ENCODE results near the gene ZKSCAN4.
A peak's percentile ranks its signal among the peaks of the same experiment; 100 is the strongest.

The ZKSCAN4 gene

DNA sequence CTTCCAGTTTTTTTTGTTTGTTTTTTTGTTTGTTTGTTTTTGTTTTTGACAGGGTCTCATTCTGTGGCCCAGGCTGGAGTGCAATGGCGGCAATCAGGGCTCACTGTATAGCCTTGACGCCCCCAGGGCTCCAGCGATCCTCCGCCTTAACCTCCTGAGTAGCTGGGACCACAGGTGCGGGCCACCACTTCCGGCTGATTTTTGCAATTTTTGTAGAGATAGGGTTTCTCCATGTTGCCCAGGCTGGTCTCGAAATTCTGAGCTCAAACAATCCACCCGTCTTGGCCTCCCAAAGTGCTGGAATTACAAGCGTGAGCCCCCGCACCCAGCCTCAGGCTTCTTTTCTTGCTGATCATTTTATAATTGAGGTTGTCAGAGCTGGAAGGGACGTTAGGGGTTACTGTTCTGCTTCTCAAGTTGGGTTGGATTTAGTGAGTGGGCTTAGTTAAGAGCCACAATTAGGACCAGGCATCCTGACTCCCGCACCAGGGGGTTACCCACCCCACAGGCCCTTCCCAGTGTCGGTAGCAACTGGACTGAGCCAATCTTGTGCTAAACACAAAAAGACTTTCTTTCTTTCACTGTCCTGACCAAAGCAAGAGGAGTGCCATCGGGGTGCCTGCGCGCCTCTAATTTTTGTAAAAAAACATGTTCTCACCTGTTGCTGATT lies 40.1 kb downstream of the ZKSCAN4 start:
- no peak for DNase-seq (ENCODE audit: low read depth)
- TF ChIP-seq, protein P1, sequence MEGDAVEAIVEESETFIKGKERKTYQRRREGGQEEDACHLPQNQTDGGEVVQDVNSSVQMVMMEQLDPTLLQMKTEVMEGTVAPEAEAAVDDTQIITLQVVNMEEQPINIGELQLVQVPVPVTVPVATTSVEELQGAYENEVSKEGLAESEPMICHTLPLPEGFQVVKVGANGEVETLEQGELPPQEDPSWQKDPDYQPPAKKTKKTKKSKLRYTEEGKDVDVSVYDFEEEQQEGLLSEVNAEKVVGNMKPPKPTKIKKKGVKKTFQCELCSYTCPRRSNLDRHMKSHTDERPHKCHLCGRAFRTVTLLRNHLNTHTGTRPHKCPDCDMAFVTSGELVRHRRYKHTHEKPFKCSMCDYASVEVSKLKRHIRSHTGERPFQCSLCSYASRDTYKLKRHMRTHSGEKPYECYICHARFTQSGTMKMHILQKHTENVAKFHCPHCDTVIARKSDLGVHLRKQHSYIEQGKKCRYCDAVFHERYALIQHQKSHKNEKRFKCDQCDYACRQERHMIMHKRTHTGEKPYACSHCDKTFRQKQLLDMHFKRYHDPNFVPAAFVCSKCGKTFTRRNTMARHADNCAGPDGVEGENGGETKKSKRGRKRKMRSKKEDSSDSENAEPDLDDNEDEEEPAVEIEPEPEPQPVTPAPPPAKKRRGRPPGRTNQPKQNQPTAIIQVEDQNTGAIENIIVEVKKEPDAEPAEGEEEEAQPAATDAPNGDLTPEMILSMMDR (conservative IDR thresholded peaks at IDR 0.05; ENCODE audit: control insufficient read depth, insufficient read depth, low read depth, low read length), result no peak
- peak overlapping the region; percentile 70 for H3K4me3 ChIP-seq (ENCODE audit: control insufficient read depth, low read depth, low read length)

DNA sequence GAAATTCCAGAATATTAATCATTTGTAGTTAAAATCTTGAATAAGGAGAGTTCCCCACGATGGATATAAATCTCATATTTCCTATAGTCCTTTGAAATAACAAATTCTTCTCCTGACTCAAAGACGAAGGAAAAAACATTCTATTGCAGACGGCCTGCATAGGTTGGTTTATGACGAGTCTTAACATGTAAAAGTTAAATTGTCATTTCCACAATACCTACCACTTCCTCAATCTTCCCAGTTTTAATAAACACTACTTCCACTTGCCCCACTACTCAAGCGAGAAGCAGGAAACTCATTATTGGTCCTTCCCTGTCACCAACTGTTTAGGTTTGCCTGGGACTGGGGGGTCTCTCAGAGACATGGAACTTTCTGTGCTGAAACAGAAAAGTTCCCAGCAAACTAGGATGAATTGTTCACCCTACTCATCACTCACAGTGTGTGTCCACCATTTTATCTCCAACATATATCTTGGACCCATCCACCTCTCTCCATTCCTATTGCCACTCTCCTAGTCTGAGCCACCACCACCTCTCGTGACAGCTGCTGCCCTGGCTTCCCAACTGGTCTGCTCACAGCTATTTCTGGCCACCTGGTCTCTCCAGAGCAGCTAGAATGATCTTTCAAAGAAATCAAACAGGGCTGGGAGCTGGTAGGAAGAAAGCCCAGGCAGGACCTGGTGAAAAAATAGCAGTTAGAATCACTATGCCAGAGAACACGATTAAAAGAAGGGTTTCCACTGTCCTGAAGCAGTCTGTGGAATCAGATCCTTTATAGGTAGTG lies 42.1 kb downstream of the ZKSCAN4 start:
- DNase-seq (ENCODE audit: low read depth), result no peak
- TF ChIP-seq, protein P1 (conservative IDR thresholded peaks at IDR 0.05; ENCODE audit: control insufficient read depth, insufficient read depth, low read depth, low read length), result no peak
- H3K4me3 ChIP-seq (ENCODE audit: control insufficient read depth, low read depth, low read length), result no peak overlapping the region

- peak overlapping the region; percentile 29 for H3K4me3 ChIP-seq (ENCODE audit: control insufficient read depth, low read depth, low read length)
- TF ChIP-seq, protein P1 (conservative IDR thresholded peaks at IDR 0.05; ENCODE audit: control insufficient read depth, insufficient read depth, low read depth, low read length), result no peak
- no peak for DNase-seq (ENCODE audit: low read depth)
Observed at GRCh38 chr6:28208111-28208659, 43.9 kb downstream of the ZKSCAN4 start.

- DNase-seq (ENCODE audit: low read depth), result peak; percentile 28
- H3K4me3 ChIP-seq (ENCODE audit: control insufficient read depth, low read depth, low read length), result peak overlapping the region; percentile 29
- TF ChIP-seq, protein P1 (conservative IDR thresholded peaks at IDR 0.05; ENCODE audit: control insufficient read depth, insufficient read depth, low read depth, low read length), result no peak
Observed at GRCh38 chr6:28207510-28208110, 44.5 kb downstream of the ZKSCAN4 start.

- DNase-seq (ENCODE audit: low read depth), result no peak
Observed at GRCh38 chr6:28206928-28207509, 45.0 kb downstream of the ZKSCAN4 start.

GRCh38 chr6:28206527-28206926 lies 45.5 kb downstream of the ZKSCAN4 start:
- no peak for DNase-seq (ENCODE audit: low read depth)
- TF ChIP-seq, protein P1 (conservative IDR thresholded peaks at IDR 0.05; ENCODE audit: control insufficient read depth, insufficient read depth, low read depth, low read length), result no peak
- no peak overlapping the region for H3K4me3 ChIP-seq (ENCODE audit: control insufficient read depth, low read depth, low read length)

More at GRCh38 chr6:28206928-28207509, 45.0 kb downstream of the ZKSCAN4 start:
- peak overlapping the region; percentile 29 for H3K4me3 ChIP-seq (ENCODE audit: control insufficient read depth, low read depth, low read length)
- TF ChIP-seq, protein P1 (conservative IDR thresholded peaks at IDR 0.05; ENCODE audit: control insufficient read depth, insufficient read depth, low read depth, low read length), result no peak
